H1 (cell line): ENCODE data around the gene TTYH2. TPM values are rescaled to one million over a fixed set of nuclear protein-coding genes. Genes with fewer than 3 reads are reported as not detected.

Experiments used
- CTBP2 ChIP-seq: IDR thresholded peaks from 2 replicates; pipeline ENCODE4 v1.7.0; 2011; ENCODE audit warnings: borderline replicate concordance, mild to moderate bottlenecking, moderate library complexity, mixed read lengths, low read length; ENCODE audit not compliant: insufficient read depth, insufficient read length
- EGR1 ChIP-seq: IDR thresholded peaks from 2 replicates; pipeline ENCODE4 v1.6.1; 2011; ENCODE audit warnings: low read depth, low read length, borderline replicate concordance
- JUND ChIP-seq: IDR thresholded peaks from 2 replicates; pipeline ENCODE4 v1.6.1; 2011; ENCODE audit warnings: mild to moderate bottlenecking, improper control_type of control experiment, low read length
- TAF1 ChIP-seq: IDR thresholded peaks from 2 replicates; pipeline ENCODE4 v1.6.1; 2011; ENCODE audit warnings: mild to moderate bottlenecking, low read depth, low read length
- TCF12 ChIP-seq: IDR thresholded peaks from 2 replicates; pipeline ENCODE4 v1.6.1; 2011; ENCODE audit warnings: low read depth, mild to moderate bottlenecking, low read length
- polyA plus RNA-seq, 7 experiments: library from polyadenylated mRNA; depleted of rRNA in 3 of 7; stranded (reverse) in 5 of 7; unstranded in 2 of 7; fragments of >200 nt in 5 of 7; fragments of 200-250 nt in 2 of 7; gene quantifications; 1 replicate in 5 of 7; 2 replicates in 1 of 7; 4 replicates in 1 of 7; pipeline versions ENCODE4 v1.2.1 to v1.2.3, GENCODE V29; 2011 to 2013; ENCODE audit warnings: missing spikeins in 2 of 7, mixed read lengths in 2 of 7
- total RNA-seq: library from RNA; stranded (reverse); fragmentation: NEBNext Ultra II Directional; extraction: Animal tissue kit (Norgen Biotek cat#: 25700); gene quantifications from 2 replicates; pipeline ENCODE4 v1.2.1, GENCODE V29; 2021
- TF ChIP-seq, protein P1 (sequence below): IDR thresholded peaks from 2 replicates; pipeline ENCODE4 v1.6.1; 2011; ENCODE audit warnings: low read depth, mild to moderate bottlenecking, low read length; ENCODE audit not compliant: insufficient read depth

Gene TTYH2
- total and polyA plus RNA-seq, 2 of the 8 experiments (the other 6 are each of a cell fraction or from before 2014, with no cell fraction given) = 3.2 to 9.2 TPM

DNA sequence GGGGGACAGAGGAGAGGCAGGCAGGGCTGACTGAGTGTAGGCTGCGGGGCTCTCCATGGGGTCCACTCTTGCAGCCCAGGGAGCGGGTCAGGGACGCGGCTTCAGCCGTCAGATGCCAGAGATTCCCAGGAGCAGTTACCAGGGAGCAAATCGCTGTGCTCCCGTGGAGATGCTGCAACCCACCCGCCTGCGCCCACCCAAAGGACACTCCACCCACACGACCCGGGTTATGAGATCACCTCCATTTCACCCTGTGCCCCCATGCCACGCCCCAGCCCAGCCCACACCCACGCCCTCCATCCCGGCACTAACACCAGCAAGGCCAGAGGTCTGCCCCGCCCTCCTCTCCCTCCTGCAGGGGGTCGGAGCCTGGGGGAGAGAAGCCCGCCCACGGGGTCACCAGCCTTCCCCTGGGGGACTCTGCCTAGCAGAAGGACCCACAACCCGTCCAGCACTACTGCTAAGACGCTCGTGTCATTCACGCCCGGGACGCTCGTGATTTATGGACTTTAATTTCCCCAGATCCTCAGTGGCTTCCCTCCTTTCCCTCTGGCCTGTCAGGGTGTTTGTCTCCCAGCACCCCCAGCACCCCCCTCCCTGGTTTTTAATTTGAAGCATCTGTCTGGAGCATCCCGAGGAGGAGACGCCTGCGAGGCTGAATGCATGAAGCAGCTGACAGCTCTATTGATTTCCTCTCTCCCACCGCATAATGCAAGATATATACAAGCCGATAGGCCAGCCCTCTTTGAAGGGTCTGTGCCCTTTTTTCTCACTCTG lies 16.6 kb upstream of the TTYH2 start (continued):
- TF ChIP-seq CTBP2 = no peak
- TF ChIP-seq EGR1 = no peak
- no peak for TF ChIP-seq TCF12
- no peak for TF ChIP-seq TAF1
- TF ChIP-seq, protein P1, sequence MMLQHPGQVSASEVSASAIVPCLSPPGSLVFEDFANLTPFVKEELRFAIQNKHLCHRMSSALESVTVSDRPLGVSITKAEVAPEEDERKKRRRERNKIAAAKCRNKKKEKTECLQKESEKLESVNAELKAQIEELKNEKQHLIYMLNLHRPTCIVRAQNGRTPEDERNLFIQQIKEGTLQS = no peak
- TF ChIP-seq JUND = no peak
